Gastrocnemius medialis (tissue), 4 donors: ENCODE measurements around the gene CIROP. TPM values are rescaled to one million over a fixed set of nuclear protein-coding genes. Genes with fewer than 3 reads are reported as not detected.

ENCODE experiments used
- ATAC-seq, 2 donors: fragments of 150-250 bp; one replicate each; pipeline ENCODE4 v1.9.1; 2016
- DNase-seq, 2 donors: peaks; one replicate each; pipeline ENCODE4 v3.0.0-alpha.2; 2019
- H3K27ac ChIP-seq, 4 donors: fragments of 200-600 bp; sonication (generic); 1 replicate in 1 of 4; 2 replicates in 3 of 4; pipeline ENCODE4 v1.5.1; 2016 to 2018; ENCODE audit warnings: mild to moderate bottlenecking in 2 of 4, moderate library complexity in 1 of 4
- H3K27me3 ChIP-seq, 3 donors: fragments of 200-600 bp; sonication (generic) in 2 of 3; 1 replicate in 1 of 3; 2 replicates in 2 of 3; pipeline versions ENCODE4 v1.5.1 to v1.6.0; 2016 to 2019; ENCODE audit warnings: mild to moderate bottlenecking in 1 of 3, moderate library complexity in 1 of 3
- H3K36me3 ChIP-seq, 2 donors: fragments of 200-600 bp; sonication (generic) in 1 of 2; one replicate each; pipeline ENCODE4 v1.5.1; 2017 to 2018
- H3K4me1 ChIP-seq, 2 donors: fragments of 200-600 bp; sonication (generic) in 1 of 2; one replicate each; pipeline ENCODE4 v1.5.1; 2016 to 2017; ENCODE audit warnings: mild to moderate bottlenecking in 2 of 2
- H3K4me3 ChIP-seq, 4 donors: fragments of 200-600 bp; sonication (generic) in 3 of 4; 1 replicate in 1 of 4; 2 replicates in 3 of 4; pipeline ENCODE4 v1.5.1; 2016 to 2019; ENCODE audit warnings: mild to moderate bottlenecking in 2 of 4
- H3K9me3 ChIP-seq, 3 donors: fragments of 200-600 bp; sonication (generic) in 2 of 3; 1 replicate in 1 of 3; 2 replicates in 2 of 3; pipeline ENCODE4 v1.5.1; 2016 to 2019
- CTCF ChIP-seq, 5 experiments: fragments of 450-650 bp in 3 of 5; fragments of 200-600 bp in 2 of 5; sonication (generic) in 2 of 5; IDR thresholded peaks in 4 of 5; conservative IDR thresholded peaks in 1 of 5; 1 replicate in 4 of 5; 2 replicates in 1 of 5; pipeline ENCODE4 v1.5.1; 2016 to 2019; ENCODE audit warnings: antibody characterized with exemption in 5 of 5, mild to moderate bottlenecking in 3 of 5, moderate library complexity in 3 of 5
- POLR2A ChIP-seq, 2 donors: fragments of 450-650 bp; IDR thresholded peaks; one replicate each; pipeline ENCODE4 v1.6.1; 2017; ENCODE audit warnings: antibody characterized with exemption in 2 of 2, mild to moderate bottlenecking in 2 of 2, moderate library complexity in 2 of 2
- in situ Hi-C, 4 donors: fragments of 200-750 bp; cut with MboI; loops; one replicate each; pipeline versions ENCODE4 v1.15.0 to v1.8.0; 2017; ENCODE audit warnings: low sequenced_read_pairs in 4 of 4
- intact Hi-C: fragments of 100-400 bp; cut with DNase I; formaldehyde crosslinking; loops from one replicate; pipeline ENCODE4 v1.15.1; 2023; ENCODE audit warnings: low total_unique reads
- total RNA-seq, 4 donors: library from RNA; depleted of rRNA; stranded (reverse); fragments of >200 nt; gene quantifications; one replicate each; pipeline versions ENCODE4 v1.1.0 to v1.2.3, GENCODE V29; 2016

The CIROP gene
- total RNA-seq, 4 donors from 2014 or later, result not detected

DNA sequence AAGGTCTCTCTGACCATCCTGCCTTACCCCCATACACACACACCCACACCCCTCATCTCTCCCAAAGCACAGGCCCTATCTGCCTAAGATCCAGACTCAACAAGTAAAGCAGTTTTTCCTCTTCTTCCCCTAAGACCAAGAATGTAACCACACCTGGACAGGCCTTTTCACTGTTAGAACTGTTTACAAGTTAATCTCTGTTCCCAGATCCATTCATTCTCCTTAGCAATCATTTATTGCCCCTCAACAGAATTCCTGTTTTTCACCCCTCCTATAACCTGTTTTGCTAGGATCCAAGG, 1.9 kb upstream of the CIROP start:
- in situ Hi-C loops, result loop anchor here in 2 of 4 donors (25.0 kb wide), 1 partner anchor 181 kb away; the partner anchor contains the start of gene HOMEZ (in 2 of the 2)
- ATAC-seq (no peak), DNase-seq (no peak)
- intact Hi-C loops, result no loop called here
- Histone ChIP-seq H3K9me3 (no peaks in the 10 kb centered on the region), H3K4me1 (no peaks in the 10 kb centered on the region), H3K27ac (no peak overlapping the region), H3K4me3 (no peak overlapping the region), H3K27me3 (no peaks in the 10 kb centered on the region), H3K36me3 (no peaks in the 10 kb centered on the region)
- no peak for TF ChIP-seq POLR2A (IDR thresholded peaks at IDR 0.05)

- no peaks in the 10 kb centered on the region for H3K27me3 ChIP-seq
- intact Hi-C loops, result no loop called here
Measured at GRCh38 chr14:23105348-23105824, 597 bp upstream of the CIROP start.

DNA sequence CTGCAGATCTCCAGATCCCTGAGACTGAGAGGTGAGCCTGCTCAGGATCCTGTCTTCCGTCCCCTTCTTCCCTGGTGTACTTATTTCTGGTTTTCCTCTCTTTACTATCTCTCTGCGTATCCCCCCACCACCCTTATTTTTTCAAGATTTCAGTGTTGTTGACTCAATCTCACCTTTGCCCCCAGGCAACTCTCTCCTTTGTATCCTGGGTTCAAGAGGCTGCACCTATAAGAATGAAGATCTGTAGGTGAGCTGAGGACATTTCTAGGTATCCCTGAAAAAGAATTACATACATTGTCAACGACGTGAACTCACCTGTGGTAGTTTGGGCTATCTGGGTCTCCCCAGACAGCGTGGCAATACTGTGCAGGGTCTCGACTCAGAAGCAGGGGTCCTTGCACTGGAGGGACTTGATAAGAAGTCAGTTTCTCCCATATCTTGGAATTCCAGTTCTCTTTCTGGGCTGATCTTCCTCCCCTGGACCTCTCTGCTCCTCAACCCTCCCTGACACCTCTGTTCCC, 659 bp downstream of the CIROP start:
- H3K27ac ChIP-seq, result no peak overlapping the region
- no peak overlapping the region for H3K4me3 ChIP-seq
- ATAC-seq (no peak), DNase-seq (no peak)
- no peaks in the 10 kb centered on the region for H3K36me3 ChIP-seq
- TF ChIP-seq POLR2A (IDR thresholded peaks at IDR 0.05), result no peak
- TF ChIP-seq CTCF (IDR thresholded peaks at IDR 0.05 in 4 of 5, conservative IDR thresholded peaks at IDR 0.05 in 1 of 5), result no peak
- H3K4me1 ChIP-seq, result no peaks in the 10 kb centered on the region
- no peaks in the 10 kb centered on the region for H3K27me3 ChIP-seq
- intact Hi-C loops (no loop called here), in situ Hi-C loops (loop anchor here in 2 of 4 donors (25.0 kb wide), 1 partner anchor 183 kb away; the partner anchor contains the start of gene HOMEZ (in 2 of the 2))
- no peaks in the 10 kb centered on the region for H3K9me3 ChIP-seq

More at GRCh38 chr14:23105348-23105824, 597 bp upstream of the CIROP start:
- H3K4me3 ChIP-seq, result no peak overlapping the region
- no peaks in the 10 kb centered on the region for H3K4me1 ChIP-seq
- TF ChIP-seq POLR2A (IDR thresholded peaks at IDR 0.05), result no peak
- TF ChIP-seq CTCF (IDR thresholded peaks at IDR 0.05 in 4 of 5, conservative IDR thresholded peaks at IDR 0.05 in 1 of 5), result no peak
- H3K27ac ChIP-seq, result no peak overlapping the region
- ATAC-seq (no peak), DNase-seq (no peak)
- in situ Hi-C loops, result loop anchor here in 2 of 4 donors (25.0 kb wide), 1 partner anchor 182 kb away; the partner anchor contains the start of gene HOMEZ (in 2 of the 2)
- H3K9me3 ChIP-seq, result no peaks in the 10 kb centered on the region
- H3K36me3 ChIP-seq, result no peaks in the 10 kb centered on the region

- Histone ChIP-seq H3K36me3 (no peaks in the 10 kb centered on the region), H3K9me3 (no peaks in the 10 kb centered on the region), H3K27ac (no peak overlapping the region), H3K4me1 (no peaks in the 10 kb centered on the region), H3K27me3 (no peaks in the 10 kb centered on the region), H3K4me3 (no peak overlapping the region)
- in situ Hi-C loops, result loop anchor here in 2 of 4 donors (25.0 kb wide), 1 partner anchor 184 kb away; the partner anchor contains the start of gene HOMEZ (in 2 of the 2)
- ATAC-seq (no peak), DNase-seq (no peak)
- intact Hi-C loops, result no loop called here
- no peak for TF ChIP-seq POLR2A (IDR thresholded peaks at IDR 0.05)
- TF ChIP-seq CTCF (IDR thresholded peaks at IDR 0.05 in 4 of 5, conservative IDR thresholded peaks at IDR 0.05 in 1 of 5), result no peak
Measured at GRCh38 chr14:23103581-23103980, 1.2 kb downstream of the CIROP start.

DNA sequence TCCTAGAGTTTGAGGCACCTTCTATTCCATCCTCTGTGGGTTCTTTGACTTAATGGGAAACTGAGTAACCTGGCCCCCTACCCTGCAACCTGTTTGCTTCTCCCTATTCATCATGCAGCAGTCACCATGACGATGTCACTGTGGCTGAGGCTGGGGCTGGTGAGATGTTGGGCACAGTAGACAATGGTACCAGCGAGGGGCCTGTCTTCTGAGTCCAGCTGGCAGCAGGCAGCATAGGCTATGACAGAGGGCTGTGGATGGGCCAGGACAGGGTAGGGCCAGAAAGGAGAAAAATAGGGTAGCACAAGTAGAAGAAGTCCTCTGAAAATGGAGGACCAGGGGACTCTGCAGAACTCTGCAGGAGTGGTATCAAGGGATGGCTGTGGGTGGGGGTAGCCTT, 2.0 kb downstream of the CIROP start:
- Histone ChIP-seq H3K4me3 (no peak overlapping the region), H3K27me3 (no peaks in the 10 kb centered on the region), H3K36me3 (peaks cover 0 to 8% of the 10 kb centered on the region in 2 donors), H3K27ac (no peak overlapping the region), H3K9me3 (no peaks in the 10 kb centered on the region), H3K4me1 (peaks cover 0 to under 1% of the 10 kb centered on the region in 2 donors)
- ATAC-seq, result no peak
- in situ Hi-C loops (loop anchor here in 2 of 4 donors (25.0 kb wide), 1 partner anchor 184 kb away; the partner anchor contains the start of gene HOMEZ (in 2 of the 2)), intact Hi-C loops (no loop called here)
- TF ChIP-seq POLR2A (IDR thresholded peaks at IDR 0.05) (no peak), CTCF (IDR thresholded peaks at IDR 0.05 in 4 of 5, conservative IDR thresholded peaks at IDR 0.05 in 1 of 5) (no peak)
- no peak for DNase-seq
